ENCODE measurements around the gene TGFBR2. TPM values are rescaled to one million over a fixed set of nuclear protein-coding genes. Genes with fewer than 3 reads are reported as not detected.
A peak's percentile ranks its signal among the peaks of the same experiment; 100 is the strongest.

Gene TGFBR2
- total and polyA plus RNA-seq, 2 experiments from 2014 or later: 4.7 to 13.0 TPM

- H3K4me2 ChIP-seq: peak overlapping the region; percentile 53
- no peak overlapping the region for H3K27ac Mint-ChIP-seq
- DNase-seq (ENCODE audit: low spot score): peak; percentile 34
- no peak overlapping the region for H3K4me3 ChIP-seq
- H3F3A ChIP-seq (replicated peaks; ENCODE audit: low read depth): no peaks in the 10 kb centered on the region
- no peaks in the 10 kb centered on the region for H4K20me1 ChIP-seq (replicated peaks; ENCODE audit: insufficient read depth)
- no peaks in the 10 kb centered on the region for H3K27me3 ChIP-seq (ENCODE audit: insufficient read depth)
- H3K4me1 Mint-ChIP-seq: peaks cover 27% of the 10 kb centered on the region
- no peaks in the 10 kb centered on the region for H3K36me3 ChIP-seq (ENCODE audit: insufficient read depth)
- H3K27ac ChIP-seq (ENCODE audit: low read depth): no peak overlapping the region; the same call in 1 of the 2 replicates
- no peaks in the 10 kb centered on the region for H3K79me2 ChIP-seq (replicated peaks; ENCODE audit: insufficient read depth)
- TF ChIP-seq ZNF462 (CRISPR knock-in tag; IDR thresholded peaks at IDR 0.05): 0 out of 2 replicates have a peak, but pooled peaks have one; percentile 34
- no peak for TF ChIP-seq STAT1 (IDR thresholded peaks at IDR 0.05; ENCODE audit: unreplicated experiment)
- no peaks in the 10 kb centered on the region for H3K9me3 Mint-ChIP-seq
- H3K27me3 Mint-ChIP-seq (ENCODE audit: insufficient read depth, low read depth, poor library complexity): no peaks in the 10 kb centered on the region
- peaks cover 26% of the 10 kb centered on the region for H3K4me1 ChIP-seq (ENCODE audit: insufficient read depth)
- no peak overlapping the region for H2AFZ ChIP-seq
- no peaks in the 10 kb centered on the region for H3K36me3 Mint-ChIP-seq (ENCODE audit: low read depth)
- no peak overlapping the region for H3K4me3 Mint-ChIP-seq
- H3K9me2 ChIP-seq (ENCODE audit: insufficient read depth): 0 out of 2 replicates have a peak, but pooled peaks cover 3% of the 10 kb centered on the region
- ATAC-seq: peak; percentile 68; the same call in 2 of the 3 replicates
Observed at GRCh38 chr3:30742796-30743619, 136.6 kb downstream of the TGFBR2 start.

Measured in GM23338 (cell line).